WI38 (cell line): Measurements from ENCODE around the gene CROCC2.

ENCODE experiments used
- H3K4me3 ChIP-seq: 2 replicates; pipeline ENCODE4 v1.5.1; 2011; ENCODE audit warnings: low read depth, mild to moderate bottlenecking, control low read depth, low read length
- TF ChIP-seq, protein P1 (sequence below): IDR thresholded peaks from 2 replicates; pipeline ENCODE4 v1.5.1; 2012; ENCODE audit warnings: low read depth, mild to moderate bottlenecking, control low read depth, low read length

The CROCC2 gene

DNA sequence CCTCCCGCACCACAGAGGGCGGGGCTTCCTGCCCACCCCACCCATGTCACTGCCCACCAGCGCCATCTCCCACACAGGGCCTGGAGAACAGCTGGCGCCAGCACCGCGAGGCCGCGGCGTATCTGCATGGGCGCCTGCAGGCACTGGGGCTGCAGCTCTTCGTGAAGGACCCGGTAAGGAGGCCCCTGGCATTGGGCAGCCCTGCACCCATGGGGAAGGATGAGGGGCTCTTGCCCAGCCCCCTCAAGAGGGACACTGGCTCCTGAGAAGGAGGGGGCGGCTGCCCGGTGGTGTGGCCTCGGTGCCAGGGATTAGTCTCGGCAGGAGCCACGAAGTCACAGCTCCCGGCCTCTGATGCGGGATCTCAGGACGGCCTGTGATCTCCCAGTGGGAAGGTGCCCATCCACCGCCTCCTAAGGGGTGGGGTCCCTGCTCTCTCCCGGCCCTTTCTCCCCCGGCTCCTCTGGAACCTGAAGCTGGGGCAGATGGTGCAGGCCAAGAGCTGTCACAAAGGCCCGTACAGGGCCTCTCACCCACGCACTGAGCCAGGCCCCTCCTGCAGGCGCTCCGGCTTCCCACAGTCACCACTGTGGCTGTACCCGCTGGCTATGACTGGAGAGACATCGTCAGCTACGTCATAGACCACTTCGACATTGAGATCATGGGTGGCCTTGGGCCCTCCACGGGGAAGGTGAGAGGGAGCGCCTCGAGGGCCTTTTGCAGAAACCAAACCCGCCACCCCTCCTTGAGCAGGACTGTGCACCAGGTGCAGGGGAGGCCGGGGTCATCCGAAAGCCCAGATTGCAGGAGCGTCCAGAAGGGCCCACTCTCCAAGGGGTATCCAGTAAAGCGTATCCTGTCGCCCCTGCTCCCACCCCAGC lies 28.4 kb upstream of the CROCC2 start:
- H3K4me3 ChIP-seq = no peak overlapping the region
- TF ChIP-seq, protein P1, sequence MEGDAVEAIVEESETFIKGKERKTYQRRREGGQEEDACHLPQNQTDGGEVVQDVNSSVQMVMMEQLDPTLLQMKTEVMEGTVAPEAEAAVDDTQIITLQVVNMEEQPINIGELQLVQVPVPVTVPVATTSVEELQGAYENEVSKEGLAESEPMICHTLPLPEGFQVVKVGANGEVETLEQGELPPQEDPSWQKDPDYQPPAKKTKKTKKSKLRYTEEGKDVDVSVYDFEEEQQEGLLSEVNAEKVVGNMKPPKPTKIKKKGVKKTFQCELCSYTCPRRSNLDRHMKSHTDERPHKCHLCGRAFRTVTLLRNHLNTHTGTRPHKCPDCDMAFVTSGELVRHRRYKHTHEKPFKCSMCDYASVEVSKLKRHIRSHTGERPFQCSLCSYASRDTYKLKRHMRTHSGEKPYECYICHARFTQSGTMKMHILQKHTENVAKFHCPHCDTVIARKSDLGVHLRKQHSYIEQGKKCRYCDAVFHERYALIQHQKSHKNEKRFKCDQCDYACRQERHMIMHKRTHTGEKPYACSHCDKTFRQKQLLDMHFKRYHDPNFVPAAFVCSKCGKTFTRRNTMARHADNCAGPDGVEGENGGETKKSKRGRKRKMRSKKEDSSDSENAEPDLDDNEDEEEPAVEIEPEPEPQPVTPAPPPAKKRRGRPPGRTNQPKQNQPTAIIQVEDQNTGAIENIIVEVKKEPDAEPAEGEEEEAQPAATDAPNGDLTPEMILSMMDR = no peak

DNA sequence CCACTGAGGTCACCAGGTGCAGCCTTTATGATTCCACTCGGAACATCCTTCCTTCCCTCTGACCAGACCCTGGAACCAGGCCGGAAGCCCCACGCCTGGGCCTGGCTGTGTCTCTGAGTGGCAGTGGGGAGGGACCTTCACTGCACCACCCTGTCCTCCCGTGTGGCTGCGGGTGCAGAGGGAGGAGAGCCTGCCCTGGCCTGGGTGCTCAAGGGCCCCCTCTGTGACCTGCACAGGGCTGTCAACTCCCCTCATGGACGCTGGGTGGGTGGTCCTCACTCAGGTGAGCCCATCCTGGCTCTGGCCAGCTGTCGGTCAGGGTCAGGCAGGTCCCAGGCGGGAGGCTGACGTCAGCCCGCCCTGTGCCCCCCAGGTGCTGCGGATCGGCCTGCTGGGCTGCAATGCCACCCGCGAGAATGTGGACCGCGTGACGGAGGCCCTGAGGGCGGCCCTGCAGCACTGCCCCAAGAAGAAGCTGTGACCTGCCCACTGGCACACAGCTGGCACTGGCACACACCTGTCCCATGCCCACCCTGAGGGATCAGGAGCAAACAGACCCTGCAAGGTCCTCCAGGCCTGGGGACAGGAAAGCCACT lies 27.7 kb upstream of the CROCC2 start:
- TF ChIP-seq, protein P1 = no peak
- no peak overlapping the region for H3K4me3 ChIP-seq

DNA sequence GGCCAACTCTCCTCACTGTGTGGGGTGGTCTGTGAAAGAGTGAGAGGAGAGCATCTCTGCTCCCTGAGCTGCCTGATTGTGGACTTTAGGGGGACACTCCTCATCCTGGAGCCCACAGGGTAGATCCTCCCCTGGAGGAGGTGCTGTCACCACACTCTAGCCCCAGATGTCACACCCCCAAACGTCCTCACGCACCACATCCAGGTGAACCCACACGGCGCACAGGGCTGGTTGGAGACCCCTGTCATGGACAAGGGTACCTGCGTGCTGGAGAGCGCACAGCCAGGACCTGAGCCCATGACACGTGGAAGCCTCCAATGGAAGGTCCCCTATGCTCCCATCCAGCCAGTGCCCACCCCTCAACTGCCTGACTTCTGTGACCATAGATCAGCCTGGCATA lies 27.0 kb upstream of the CROCC2 start:
- TF ChIP-seq, protein P1 = no peak
- H3K4me3 ChIP-seq = no peak overlapping the region

DNA sequence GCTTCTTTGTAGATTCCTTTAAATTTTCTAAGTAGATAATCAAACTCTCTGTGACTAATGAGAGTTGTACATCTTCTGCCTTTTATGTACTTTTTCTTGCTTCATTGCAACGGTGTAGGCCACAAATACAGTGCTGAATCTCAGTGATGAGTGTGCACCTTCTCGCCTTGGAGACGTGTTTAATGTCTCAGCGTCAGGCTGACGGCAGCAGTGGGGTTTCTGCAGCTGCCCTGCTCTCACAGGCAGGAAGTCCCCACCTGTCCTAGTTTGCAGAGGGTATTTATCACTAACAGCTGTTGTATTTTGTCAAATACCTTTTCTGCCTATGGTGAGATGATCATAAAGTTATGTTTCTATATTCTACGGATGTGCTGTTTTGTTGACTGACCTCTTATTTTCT lies 24.2 kb upstream of the CROCC2 start:
- TF ChIP-seq, protein P1 = no peak
- no peak overlapping the region for H3K4me3 ChIP-seq

DNA sequence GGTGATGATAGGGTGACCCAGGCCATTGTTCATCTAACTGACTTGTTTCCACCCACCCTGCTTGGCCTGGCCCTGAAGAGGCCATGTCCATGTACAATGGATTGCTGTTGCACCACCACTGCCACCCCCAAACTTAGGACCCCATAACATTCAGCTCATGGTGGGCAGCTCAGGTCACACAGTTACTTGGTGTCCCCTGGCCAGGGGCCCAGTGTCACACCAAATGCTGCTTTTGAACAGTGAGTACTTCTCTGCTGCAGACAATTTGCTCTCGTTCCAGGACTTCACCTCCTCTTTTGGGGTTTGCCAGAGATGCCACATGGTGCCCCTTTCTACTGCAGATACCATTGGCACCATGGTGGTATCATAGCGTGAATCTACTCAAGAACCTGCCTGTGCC lies 21.9 kb upstream of the CROCC2 start:
- TF ChIP-seq, protein P1 = no peak
- no peak overlapping the region for H3K4me3 ChIP-seq

DNA sequence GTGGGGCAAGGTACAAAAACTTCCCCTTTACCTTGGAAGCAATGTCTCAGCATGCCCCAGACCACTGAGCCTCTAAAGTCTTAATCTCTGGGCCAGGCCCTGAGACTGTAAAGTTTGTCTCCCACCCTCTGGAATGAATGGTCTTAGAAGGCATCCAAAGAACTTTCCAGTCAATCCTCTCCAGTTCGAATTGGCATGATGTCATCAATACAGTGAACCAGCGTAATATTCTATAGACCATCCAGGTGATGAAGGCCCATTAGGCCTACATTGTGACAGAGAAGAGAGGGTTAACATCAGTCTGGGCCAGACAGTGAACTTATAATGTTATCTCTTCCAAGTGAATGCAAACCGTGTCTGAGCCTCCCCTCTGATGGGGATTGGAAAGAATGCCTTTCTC lies 21.4 kb upstream of the CROCC2 start:
- H3K4me3 ChIP-seq = no peak overlapping the region
- TF ChIP-seq, protein P1 = no peak

DNA sequence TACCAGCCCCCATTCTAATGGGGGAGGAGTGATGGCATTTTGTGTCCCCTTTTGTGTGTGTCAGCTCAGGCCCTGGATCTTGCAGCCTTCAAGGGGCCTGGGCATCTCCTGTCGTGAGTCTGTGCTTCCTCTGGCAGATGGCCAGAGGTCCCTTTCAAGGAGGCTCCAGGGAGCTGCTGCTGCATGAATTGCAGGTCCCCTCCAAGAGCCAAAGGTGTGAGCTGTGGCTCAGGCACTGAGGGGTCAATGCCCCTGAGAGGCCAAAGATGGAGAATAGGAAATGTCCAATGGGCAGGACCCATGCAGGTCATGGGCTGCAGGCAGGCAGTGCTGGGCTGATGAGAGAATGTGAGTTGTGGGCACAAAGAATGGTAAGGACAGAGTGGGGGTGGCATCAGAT lies 20.6 kb upstream of the CROCC2 start:
- TF ChIP-seq, protein P1 = no peak
- no peak overlapping the region for H3K4me3 ChIP-seq
